ENCODE measurements around the gene SFT2D1.

The SFT2D1 gene

GRCh38 chr6:166354965-166355364, 12.6 kb upstream of the SFT2D1 start:
- TF ChIP-seq CTCF (IDR thresholded peaks at IDR 0.05; ENCODE audit: control extremely low read depth, extremely low read depth, low read depth, missing control alignments): no peak
- no peak for DNase-seq (ENCODE audit: extremely low spot score)
- CTCF ChIA-PET: interaction anchor here (0.9 to 2.7 kb wide), 4 partner anchors 10 to 46 kb away, joined by 3 to 14 read pairs (median 6); no protein-coding TSS in a partner anchor
- POLR2A ChIA-PET: no interaction called here

- POLR2A ChIA-PET: no interaction called here
- no peak for DNase-seq (ENCODE audit: extremely low spot score)
- CTCF ChIA-PET: interaction anchor here (0.9 to 2.7 kb wide), 4 partner anchors 11 to 47 kb away, joined by 3 to 14 read pairs (median 6); no protein-coding TSS in a partner anchor
- no peak for TF ChIP-seq CTCF (IDR thresholded peaks at IDR 0.05; ENCODE audit: control extremely low read depth, extremely low read depth, low read depth, missing control alignments)
These were observed 11.8 kb upstream of the SFT2D1 start for GRCh38 chr6:166354143-166354542.

- no peak for DNase-seq (ENCODE audit: extremely low spot score)
- ChIA-PET CTCF (interaction anchor here (1.4 to 2.7 kb wide), 3 partner anchors 11 to 47 kb away, joined by 5 to 14 read pairs (median 6); no protein-coding TSS in a partner anchor), POLR2A (no interaction called here)
- no peak for TF ChIP-seq CTCF (IDR thresholded peaks at IDR 0.05; ENCODE audit: control extremely low read depth, extremely low read depth, low read depth, missing control alignments)
These were observed 11.2 kb upstream of the SFT2D1 start for GRCh38 chr6:166353507-166353906.

- TF ChIP-seq CTCF (IDR thresholded peaks at IDR 0.05; ENCODE audit: control extremely low read depth, extremely low read depth, low read depth, missing control alignments): no peak
- DNase-seq (ENCODE audit: extremely low spot score): no peak
- POLR2A ChIA-PET: no interaction called here
- CTCF ChIA-PET: interaction anchor here (1.4 kb wide), 1 partner anchor 10 kb away, joined by 6 read pairs; the partner anchor contains the start of gene SFT2D1
These were observed 10.6 kb upstream of the SFT2D1 start for GRCh38 chr6:166352923-166353322.

- POLR2A ChIA-PET: no interaction called here
- TF ChIP-seq CTCF (IDR thresholded peaks at IDR 0.05; ENCODE audit: control extremely low read depth, extremely low read depth, low read depth, missing control alignments): no peak
- DNase-seq (ENCODE audit: extremely low spot score): peak; percentile 69
- CTCF ChIA-PET: interaction anchor here (1.4 kb wide), 1 partner anchor 9 kb away, joined by 6 read pairs; the partner anchor contains the start of gene SFT2D1
These were observed 9.5 kb upstream of the SFT2D1 start for GRCh38 chr6:166351715-166352285.

- ChIA-PET POLR2A (no interaction called here), CTCF (interaction anchor here (2.1 kb wide), 1 partner anchor 32 kb away, joined by 10 read pairs; no protein-coding TSS in a partner anchor)
- no peak for TF ChIP-seq CTCF (IDR thresholded peaks at IDR 0.05; ENCODE audit: control extremely low read depth, extremely low read depth, low read depth, missing control alignments)
- no peak for DNase-seq (ENCODE audit: extremely low spot score)
These were observed 6.1 kb upstream of the SFT2D1 start for GRCh38 chr6:166348305-166348949.

Measured in GM10248 (cell line).